ENCODE results near the gene TANGO2.

- TF ChIP-seq CTCF (IDR thresholded peaks at IDR 0.05) (no peak), MXI1 (IDR thresholded peaks at IDR 0.05; ENCODE audit: low read depth, low read length) (no peak), POLR2AphosphoS5 (IDR thresholded peaks at IDR 0.05; ENCODE audit: low read depth, low read length) (no peak), FOXJ3 (CRISPR knock-in tag; IDR thresholded peaks at IDR 0.05) (no peak), TEAD4 (IDR thresholded peaks at IDR 0.05; ENCODE audit: borderline replicate concordance, insufficient read depth) (no peak), EZH2phosphoT487 (IDR thresholded peaks at IDR 0.05; ENCODE audit: borderline replicate concordance, low read depth) (no peak), YY1 (IDR thresholded peaks at IDR 0.05; ENCODE audit: low read depth) (no peak), GABPA (IDR thresholded peaks at IDR 0.05; ENCODE audit: low read depth) (no peak), RAD21 (IDR thresholded peaks at IDR 0.05; ENCODE audit: low read length) (no peak)
These were observed 55.8 kb downstream of the TANGO2 start for GRCh38 chr22:20076627-20077172.
